H1 (cell line): ENCODE results near the gene DNAJC6. TPM values are rescaled to one million over a fixed set of nuclear protein-coding genes. Genes with fewer than 3 reads are reported as not detected.
A peak's percentile ranks its signal among the peaks of the same experiment; 100 is the strongest.

Experiments
- CTCF ChIA-PET: fragments of 300-600 bp; sonication (Branson Sonifier 250); formaldehyde crosslinking; loops from one replicate; lab custom pipeline; 2021; ENCODE audit not compliant: partially characterized antibody; lab: Charles Lee
- POLR2A ChIA-PET: fragments of 300-600 bp; sonication (Branson Sonifier 250); formaldehyde crosslinking; loops from one replicate; lab custom pipeline; 2021; ENCODE audit warnings: inconsistent platforms; ENCODE audit not compliant: partially characterized antibody; lab: Charles Lee
- DNase-seq, 2 experiments: peaks; one replicate each; pipeline versions ENCODE4 v3.0.0 to v3.0.0-alpha.2; 2010 to 2022; ENCODE audit warnings: low spot score in 2 of 2, low read depth in 1 of 2, mixed read lengths in 1 of 2
- FAIRE-seq: peaks from 2 replicates; lab custom pipeline; 2011; peaks lifted over from hg19 to GRCh38; lab: Jason Lieb, UNC
- H2AFZ ChIP-seq: 2 replicates; pipeline ENCODE4 v1.8.1; 2012; ENCODE audit warnings: low read length, inconsistent platforms
- H2AK5ac ChIP-seq: 2 replicates; pipeline ENCODE4 v1.6.1; 2013; ENCODE audit warnings: low read depth, low read length
- H2BK120ac ChIP-seq: replicated peaks from 2 replicates; pipeline ENCODE3; 2013; ENCODE audit warnings: low read depth, low read length, inconsistent platforms
- H2BK12ac ChIP-seq: 2 replicates; pipeline ENCODE4 v1.6.1; 2013; ENCODE audit warnings: low read depth, low read length
- H2BK15ac ChIP-seq: 2 replicates; pipeline ENCODE4 v1.6.1; 2013; ENCODE audit warnings: low read length
- H2BK20ac ChIP-seq: 2 replicates; pipeline ENCODE4 v1.6.1; 2013; ENCODE audit warnings: low read length
- H2BK5ac ChIP-seq: 2 replicates; pipeline ENCODE4 v1.6.1; 2013; ENCODE audit warnings: low read depth, low read length
- H3K14ac ChIP-seq: 2 replicates; pipeline ENCODE4 v1.6.1; 2013; ENCODE audit warnings: inconsistent platforms; ENCODE audit not compliant: insufficient read length
- H3K18ac ChIP-seq: 2 replicates; pipeline ENCODE4 v1.6.1; 2013; ENCODE audit warnings: low read length; ENCODE audit errors: extremely low read depth
- H3K23ac ChIP-seq: 2 replicates; pipeline ENCODE4 v1.6.1; 2013; ENCODE audit warnings: inconsistent platforms; ENCODE audit not compliant: insufficient read length
- H3K23me2 ChIP-seq: 2 replicates; pipeline ENCODE4 v1.6.1; 2013; ENCODE audit warnings: low read depth, low read length
- H3K27ac ChIP-seq: 2 replicates; pipeline ENCODE4 v1.6.1; 2011; ENCODE audit warnings: low read depth, low read length, inconsistent platforms
- H3K27me3 ChIP-seq, 4 experiments: replicated peaks in 1 of 4; 1 replicate in 1 of 4; 2 replicates in 3 of 4; pipeline versions ENCODE4 v1.6.1 to v1.8.1; 2011 to 2013; ENCODE audit warnings: low read length in 3 of 4, mild to moderate bottlenecking in 3 of 4, inconsistent platforms in 2 of 4, mixed read lengths in 2 of 4, moderate library complexity in 1 of 4; ENCODE audit not compliant: control insufficient read depth in 3 of 4, insufficient read depth in 3 of 4; ENCODE audit errors: extremely low read depth in 1 of 4
- H3K36me3 ChIP-seq, 4 experiments: 2 replicates each; pipeline versions ENCODE4 v1.6.1 to v1.8.1; 2011 to 2013; ENCODE audit warnings: mild to moderate bottlenecking in 4 of 4, low read length in 3 of 4, moderate library complexity in 2 of 4, control low read depth in 1 of 4, inconsistent platforms in 1 of 4; ENCODE audit not compliant: insufficient read depth in 4 of 4, control insufficient read depth in 2 of 4
- H3K4ac ChIP-seq: replicated peaks from 2 replicates; pipeline ENCODE3; 2013; ENCODE audit warnings: low read length, low read depth, mixed read lengths, inconsistent platforms; ENCODE audit not compliant: insufficient read length
- H3K4me1 ChIP-seq, 4 experiments: replicated peaks in 1 of 4; 1 replicate in 1 of 4; 2 replicates in 3 of 4; pipeline versions ENCODE4 v1.6.1 to v1.8.1; 2011 to 2013; ENCODE audit warnings: low read length in 3 of 4, inconsistent platforms in 2 of 4, mixed read lengths in 1 of 4; ENCODE audit not compliant: insufficient read depth in 4 of 4, control insufficient read depth in 3 of 4
- H3K4me2 ChIP-seq, 2 experiments: 2 replicates each; pipeline versions ENCODE4 v1.6.1 to v1.8.1; 2011 to 2013; ENCODE audit warnings: low read depth in 2 of 2, low read length in 2 of 2, control low read depth in 1 of 2, inconsistent platforms in 1 of 2, mild to moderate bottlenecking in 1 of 2; ENCODE audit not compliant: insufficient read depth in 1 of 2
- H3K4me3 ChIP-seq, 4 experiments: fragments of 200-600, 300-600 bp in 1 of 4; sonication (generic), shearing (Covaris generic), sonication (Bioruptor Twin) in 1 of 4; 2 replicates each; pipeline versions ENCODE4 v1.5.1 to v1.8.1; 2011 to 2016; ENCODE audit warnings: low read length in 4 of 4, low read depth in 3 of 4, control low read depth in 2 of 4, inconsistent platforms in 2 of 4, mild to moderate bottlenecking in 2 of 4, mixed read lengths in 1 of 4, moderate library complexity in 1 of 4; ENCODE audit not compliant: insufficient read depth in 2 of 4; ENCODE audit errors: extremely low read depth in 1 of 4
- H3K56ac ChIP-seq: replicated peaks from 2 replicates; pipeline ENCODE3; 2013; ENCODE audit warnings: low read depth, mild to moderate bottlenecking, mixed read lengths, low read length, inconsistent platforms; ENCODE audit not compliant: insufficient read length
- H3K79me1 ChIP-seq: 2 replicates; pipeline ENCODE4 v1.6.1; 2013; ENCODE audit warnings: low read depth, low read length, control low read depth
- H3K79me2 ChIP-seq, 2 experiments: 2 replicates each; pipeline versions ENCODE4 v1.6.1 to v1.8.1; 2012 to 2013; ENCODE audit warnings: low read length in 2 of 2, mild to moderate bottlenecking in 2 of 2, inconsistent platforms in 1 of 2; ENCODE audit not compliant: insufficient read depth in 2 of 2, control insufficient read depth in 1 of 2
- H3K9ac ChIP-seq, 4 experiments: replicated peaks in 1 of 4; 1 replicate in 1 of 4; 2 replicates in 3 of 4; pipeline versions ENCODE4 v1.6.1 to v1.8.1; 2011 to 2013; ENCODE audit warnings: low read depth in 3 of 4, low read length in 3 of 4, control low read depth in 2 of 4, mild to moderate bottlenecking in 2 of 4, moderate library complexity in 2 of 4, inconsistent platforms in 1 of 4; ENCODE audit errors: extremely low read depth in 1 of 4
- H3K9me3 ChIP-seq, 2 experiments: 2 replicates each; pipeline versions ENCODE4 v1.6.1 to v1.8.1; 2012 to 2013; ENCODE audit warnings: mild to moderate bottlenecking in 2 of 2, moderate library complexity in 2 of 2, control low read depth in 1 of 2, inconsistent platforms in 1 of 2, low read depth in 1 of 2, low read length in 1 of 2, mixed read lengths in 1 of 2; ENCODE audit not compliant: insufficient read depth in 2 of 2
- H4K20me1 ChIP-seq, 2 experiments: replicated peaks in 1 of 2; 2 replicates each; pipeline versions ENCODE3 to v1.8.1; 2011 to 2013; ENCODE audit warnings: inconsistent platforms in 2 of 2, low read length in 2 of 2, mild to moderate bottlenecking in 1 of 2; ENCODE audit not compliant: insufficient read depth in 2 of 2, control insufficient read depth in 1 of 2
- H4K5ac ChIP-seq: 2 replicates; pipeline ENCODE4 v1.6.1; 2013; ENCODE audit warnings: low read length, low read depth, mixed read lengths, inconsistent platforms; ENCODE audit not compliant: insufficient read length
- H4K8ac ChIP-seq: 2 replicates; pipeline ENCODE4 v1.8.0; 2013; ENCODE audit warnings: mild to moderate bottlenecking, moderate library complexity, low read length, inconsistent platforms; ENCODE audit not compliant: insufficient read depth; ENCODE audit errors: extremely low read depth
- H4K91ac ChIP-seq: replicated peaks from 2 replicates; pipeline ENCODE3; 2013; ENCODE audit warnings: low read length, mixed read lengths, inconsistent platforms; ENCODE audit not compliant: insufficient read length
- CBX8 ChIP-seq: fragments of 300-800, 300-1000 bp; sonication (generic); IDR thresholded peaks from 2 replicates; pipeline ENCODE4 v1.7.1; 2016; ENCODE audit warnings: low read depth, low read length, borderline replicate concordance
- CHD1 ChIP-seq: IDR thresholded peaks from 2 replicates; pipeline ENCODE4 v1.6.1; 2012; ENCODE audit warnings: low read depth, low read length, improper control_type of control experiment
- GTF2F1 ChIP-seq: IDR thresholded peaks from 2 replicates; pipeline ENCODE4 v1.6.1; 2012; ENCODE audit warnings: low read depth, low read length, improper control_type of control experiment, borderline replicate concordance
- HDAC2 ChIP-seq, 2 experiments: fragments of 300-600 bp in 1 of 2; sonication (generic) in 1 of 2; IDR thresholded peaks; 2 replicates each; pipeline ENCODE4 v1.6.1; 2011 to 2012; ENCODE audit warnings: low read depth in 2 of 2, low read length in 2 of 2, mild to moderate bottlenecking in 2 of 2, moderate library complexity in 2 of 2, borderline replicate concordance in 1 of 2, inconsistent platforms in 1 of 2
- JUND ChIP-seq: IDR thresholded peaks from 2 replicates; pipeline ENCODE4 v1.6.1; 2011; ENCODE audit warnings: mild to moderate bottlenecking, improper control_type of control experiment, low read length
- KDM5A ChIP-seq: fragments of 200-600 bp; IDR thresholded peaks from 2 replicates; pipeline ENCODE4 v1.7.1; 2012; ENCODE audit warnings: mild to moderate bottlenecking, low read length, inconsistent platforms, mixed read lengths
- TAF1 ChIP-seq: IDR thresholded peaks from 2 replicates; pipeline ENCODE4 v1.6.1; 2011; ENCODE audit warnings: mild to moderate bottlenecking, low read depth, low read length
- WGBS, 2 experiments: shearing (Covaris generic) in 1 of 2; methylation state at CpG; one replicate each; pipeline versions ENCODE4 v1.1.6 to v1.1.7; 2013 to 2015; ENCODE audit warnings: low lambda C conversion rate in 2 of 2, mixed read lengths in 2 of 2, inconsistent platforms in 1 of 2, low coverage in 1 of 2, missing lambda C conversion rate in 1 of 2; ENCODE audit not compliant: insufficient replicate concordance in 2 of 2, insufficient coverage in 1 of 2, insufficient read length in 1 of 2; ENCODE audit errors: extremely low coverage in 1 of 2, missing lambda C conversion rate in 1 of 2; 5-methylcytosine and 5-hydroxymethylcytosine counted together
- polyA plus RNA-seq, 7 experiments: library from polyadenylated mRNA; depleted of rRNA in 3 of 7; stranded (reverse) in 5 of 7; unstranded in 2 of 7; fragments of >200 nt in 5 of 7; fragments of 200-250 nt in 2 of 7; gene quantifications; 1 replicate in 5 of 7; 2 replicates in 1 of 7; 4 replicates in 1 of 7; pipeline versions ENCODE4 v1.2.1 to v1.2.3, GENCODE V29; 2011 to 2013; ENCODE audit warnings: missing spikeins in 2 of 7, mixed read lengths in 2 of 7
- total RNA-seq: library from RNA; stranded (reverse); fragmentation: NEBNext Ultra II Directional; extraction: Animal tissue kit (Norgen Biotek cat#: 25700); gene quantifications from 2 replicates; pipeline ENCODE4 v1.2.1, GENCODE V29; 2021

Gene DNAJC6
- total and polyA plus RNA-seq, 2 of the 8 experiments (the other 6 are each of a cell fraction or from before 2014, with no cell fraction given) = 1.6 to 3.0 TPM

DNA sequence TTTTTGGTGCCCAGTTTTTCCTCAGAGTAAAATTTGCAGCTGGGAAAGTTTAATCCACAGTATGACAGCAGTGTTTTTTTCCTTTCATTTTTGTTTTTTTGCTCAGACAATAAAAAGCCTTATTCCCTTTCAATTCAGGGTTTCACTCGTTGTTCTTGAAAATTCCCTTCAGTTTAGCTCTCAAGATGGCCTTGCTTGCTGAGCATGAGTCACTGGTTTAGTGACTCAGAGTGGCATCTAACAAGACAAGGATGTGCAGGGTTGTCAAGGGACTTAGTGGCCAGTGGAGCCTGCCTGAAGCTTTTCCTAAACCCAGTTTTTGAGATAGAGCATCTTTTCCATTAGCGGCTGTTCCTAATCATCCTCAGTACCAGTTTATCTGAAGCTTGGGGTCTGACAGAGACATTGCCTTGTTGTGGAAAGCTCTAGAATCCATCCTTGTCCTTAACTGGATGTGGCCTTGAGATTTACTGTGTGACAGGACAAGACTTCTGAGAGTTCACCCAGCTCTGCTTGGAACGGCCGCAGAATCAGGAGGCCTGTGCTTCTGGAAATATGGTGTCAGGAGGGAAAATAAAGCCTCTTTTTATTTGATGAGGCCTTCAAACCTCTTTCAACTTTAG, 48.4 kb upstream of the DNAJC6 start:
- no peak overlapping the region for H2BK5ac ChIP-seq
- POLR2A ChIA-PET = no interaction called here

More for the DNA sequence above, 48.4 kb upstream of the DNAJC6 start:
- Histone ChIP-seq H3K79me1 (no peaks in the 10 kb centered on the region; the same call in 1 of the 2 replicates), H2BK120ac (no peak overlapping the region), H3K9me3 (no peaks in the 10 kb centered on the region), H3K4ac (no peak overlapping the region), H4K8ac (no peak overlapping the region), H4K20me1 (peaks cover 0 to 2% of the 10 kb centered on the region in 2 experiments), H3K27ac (no peak overlapping the region), H2AK5ac (no peak overlapping the region), H3K4me2 (no peak overlapping the region), H3K23me2 (peaks cover 4% of the 10 kb centered on the region), H3K79me2 (no peaks in the 10 kb centered on the region), H3K4me3 (no peak overlapping the region), H3K14ac (no peak overlapping the region), H4K5ac (no peak overlapping the region), H3K23ac (no peak overlapping the region), H4K91ac (no peak overlapping the region), H3K56ac (no peak overlapping the region), H3K36me3 (no peaks in the 10 kb centered on the region), H2BK15ac (no peak overlapping the region), H3K4me1 (peaks cover 0 to 2% (median 0%) of the 10 kb centered on the region in 4 experiments; a peak in 2 of 7 replicates), H2BK20ac (no peak overlapping the region), H3K9ac (no peak overlapping the region), H2AFZ (no peak overlapping the region), H3K27me3 (no peaks in the 10 kb centered on the region; a peak in 2 of 7 replicates), H3K18ac (no peak overlapping the region), H2BK12ac (no peak overlapping the region)
- DNase-seq (no peak), FAIRE-seq (no peak)
- CTCF ChIA-PET = interaction anchor here (0.7 to 2.0 kb wide), 6 partner anchors 11 to 427 kb away, joined by 3 to 7 read pairs (median 3); no protein-coding TSS in a partner anchor
- no peak for TF ChIP-seq CBX8
- TF ChIP-seq GTF2F1 = no peak
- no peak for TF ChIP-seq HDAC2 (IDR thresholded peaks at IDR 0.05; ENCODE audit: borderline replicate concordance in 1 of 2, low read depth in 2 of 2, low read length in 2 of 2)
- no peak for TF ChIP-seq KDM5A
- TF ChIP-seq JUND = peak; percentile 62
- TF ChIP-seq CHD1 = no peak
- no peak for TF ChIP-seq TAF1
- 90% methylated on average over 4 of the region's 4 CpGs; no CpG with 5 or more reads in 1 of the 2 experiments for WGBS, 2 experiments
